HepG2 (cell line): ENCODE results near the gene RPL3. TPM values are rescaled to one million over a fixed set of nuclear protein-coding genes. Genes with fewer than 3 reads are reported as not detected.

Experiments used
- ATAC-seq: fragments of 200-7000 bp; cut with Tn5 transposase; 3 replicates; pipeline ENCODE4 v1.9.1; 2020; ENCODE audit warnings: mild to moderate bottlenecking, moderate library complexity
- BruUV-seq: library from RNA; stranded (reverse); fragments of 400-500 nt; replicated peaks from 2 replicates; lab custom pipeline; 2021; lab: Mats Ljungman, UMichigan
- CTCF ChIA-PET: fragments of 300-600 bp; formaldehyde crosslinking; extraction: SDS; loops from one replicate; lab custom pipeline; 2021; ENCODE audit warnings: low total read pairs, inconsistent platforms, low intra/inter-chr PET ratio; lab: Yijun Ruan, JAX
- POLR2A ChIA-PET: fragments of 350-600 bp; sonication (Branson Sonifier 250); formaldehyde crosslinking; loops from one replicate; lab custom pipeline; 2020; ENCODE audit warnings: antibody characterized with exemption, inconsistent platforms; lab: Yijun Ruan, JAX
- DNase-seq: peaks from one replicate; pipeline ENCODE4 v3.0.0-alpha.2; 2015; ENCODE audit warnings: low spot score
- FAIRE-seq: peaks from 3 replicates; lab custom pipeline; 2011; peaks lifted over from hg19 to GRCh38; lab: Jason Lieb, UNC
- H2AFZ ChIP-seq: one replicate; pipeline ENCODE4 v1.6.1; 2011; ENCODE audit warnings: low read length, inconsistent platforms
- H3K27ac ChIP-seq: fragments of 300-600 bp; 3 replicates; pipeline ENCODE4 v1.8.0; 2011; ENCODE audit warnings: mixed run types, mild to moderate bottlenecking, mixed read lengths, low read length, inconsistent platforms; ENCODE audit not compliant: insufficient read depth; ENCODE audit errors: extremely low read length
- H3K27me3 ChIP-seq, 2 experiments: fragments of 200-600 bp in 1 of 2; 2 replicates in 1 of 2; 3 replicates in 1 of 2; pipeline versions ENCODE4 v1.6.0 to v1.8.0; 2011; ENCODE audit warnings: low read length in 2 of 2, mild to moderate bottlenecking in 2 of 2, moderate library complexity in 2 of 2, inconsistent platforms in 1 of 2; ENCODE audit not compliant: insufficient read depth in 2 of 2, control insufficient read depth in 1 of 2
- H3K36me3 ChIP-seq, 2 experiments: fragments of 200-600 bp in 1 of 2; replicated peaks in 1 of 2; 2 replicates in 1 of 2; 3 replicates in 1 of 2; pipeline versions ENCODE4 v1.5.1 to v1.8.0; 2011; ENCODE audit warnings: low read length in 2 of 2, inconsistent platforms in 1 of 2; ENCODE audit not compliant: insufficient read depth in 2 of 2, control insufficient read depth in 1 of 2
- H3K4me1 ChIP-seq: 2 replicates; pipeline ENCODE4 v1.5.1; 2012; ENCODE audit warnings: low read length, inconsistent platforms; ENCODE audit not compliant: insufficient read depth
- H3K4me2 ChIP-seq: 2 replicates; pipeline ENCODE4 v1.6.0; 2011; ENCODE audit warnings: low read depth, low read length, inconsistent platforms
- H3K4me3 ChIP-seq, 3 experiments: fragments of 200-600 bp in 1 of 3; sonication (generic), shearing (Covaris generic) in 1 of 3; replicated peaks in 1 of 3; 2 replicates each; pipeline ENCODE4 v1.5.1; 2011 to 2016; ENCODE audit warnings: low read length in 3 of 3, inconsistent platforms in 2 of 3, low read depth in 2 of 3, mild to moderate bottlenecking in 2 of 3, control low read depth in 1 of 3, mixed read lengths in 1 of 3; ENCODE audit not compliant: insufficient read depth in 1 of 3
- H3K79me2 ChIP-seq: one replicate; pipeline ENCODE4 v1.6.1; 2011; ENCODE audit warnings: low read length, inconsistent platforms; ENCODE audit not compliant: insufficient read depth
- H3K9ac ChIP-seq: 2 replicates; pipeline ENCODE4 v1.6.0; 2011; ENCODE audit warnings: mild to moderate bottlenecking, low read depth, low read length, inconsistent platforms; ENCODE audit not compliant: insufficient read depth
- H3K9me3 ChIP-seq: 2 replicates; pipeline ENCODE4 v1.5.1; 2012; ENCODE audit warnings: mild to moderate bottlenecking, low read length
- H4K20me1 ChIP-seq: 2 replicates; pipeline ENCODE4 v1.6.0; 2011; ENCODE audit warnings: inconsistent platforms, mild to moderate bottlenecking, low read length, moderate library complexity; ENCODE audit not compliant: insufficient read depth
- ATM ChIP-seq: fragments of 450-650 bp; IDR thresholded peaks from 2 replicates; pipeline ENCODE4 v1.7.1; 2017; ENCODE audit warnings: mild to moderate bottlenecking, borderline replicate concordance
- CREBL2 ChIP-seq: sonication (generic); formaldehyde crosslinking; IDR thresholded peaks from 2 replicates; pipeline ENCODE4 v1.8.1; 2023; ENCODE audit warnings: missing genetic modification reagents, mild to moderate bottlenecking, borderline replicate concordance
- E2F1 ChIP-seq: sonication (generic); formaldehyde crosslinking; IDR thresholded peaks from 2 replicates; pipeline ENCODE4 v1.5.0; 2020; ENCODE audit warnings: missing genetic modification reagents
- ELF3 ChIP-seq: IDR thresholded peaks from 2 replicates; pipeline ENCODE4 v1.6.1; 2016; ENCODE audit warnings: missing genetic modification reagents, missing compliant biosample characterization
- JDP2 ChIP-seq: sonication (generic); formaldehyde crosslinking; IDR thresholded peaks from 2 replicates; pipeline ENCODE4 v1.8.1; 2022; ENCODE audit warnings: missing genetic modification reagents, borderline replicate concordance
- KDM6A ChIP-seq: IDR thresholded peaks from 2 replicates; pipeline ENCODE4 v1.6.1; 2016; ENCODE audit warnings: low read depth
- POLR2G ChIP-seq: fragments of 200-400 bp; formaldehyde crosslinking; IDR thresholded peaks from 2 replicates; pipeline ENCODE4 v1.6.1; 2018; ENCODE audit warnings: mild to moderate bottlenecking, low read depth, low read length, moderate library complexity
- RAD21 ChIP-seq: fragments of 450-650 bp; formaldehyde crosslinking; IDR thresholded peaks from 2 replicates; pipeline ENCODE4 v1.5.0; 2020; ENCODE audit warnings: mild to moderate bottlenecking
- RARA ChIP-seq: IDR thresholded peaks from 2 replicates; pipeline ENCODE4 v1.6.1; 2016; ENCODE audit warnings: missing genetic modification reagents, missing compliant biosample characterization
- RBFOX2 ChIP-seq: fragments of 200-400 bp; formaldehyde crosslinking; IDR thresholded peaks from 2 replicates; pipeline ENCODE4 v1.6.1; 2017; ENCODE audit warnings: low read depth, mild to moderate bottlenecking, low read length
- SIN3B ChIP-seq: fragments of 150-350 bp; IDR thresholded peaks from 2 replicates; pipeline ENCODE4 v1.6.1; 2014; ENCODE audit warnings: low read length
- SRSF4 ChIP-seq: fragments of 200-400 bp; formaldehyde crosslinking; IDR thresholded peaks from one replicate; pipeline ENCODE4 v1.6.1; 2018; ENCODE audit warnings: mild to moderate bottlenecking, low read depth, low read length, moderate library complexity; ENCODE audit not compliant: poor library complexity, severe bottlenecking
- SRSF9 ChIP-seq: fragments of 200-400 bp; formaldehyde crosslinking; IDR thresholded peaks from 2 replicates; pipeline ENCODE4 v1.6.1; 2018; ENCODE audit warnings: borderline replicate concordance, mild to moderate bottlenecking, low read depth, low read length; ENCODE audit not compliant: insufficient read depth, poor library complexity, severe bottlenecking
- TEAD3 ChIP-seq: optimal IDR thresholded peaks from 2 replicates; pipeline ENCODE3; 2016; ENCODE audit warnings: borderline replicate concordance
- ZMAT3 ChIP-seq: sonication (generic); formaldehyde crosslinking; conservative IDR thresholded peaks from 2 replicates; pipeline ENCODE4 v1.7.0; 2021; ENCODE audit warnings: missing genetic modification reagents
- ZNF143 ChIP-seq: sonication (generic); formaldehyde crosslinking; IDR thresholded peaks from 2 replicates; pipeline ENCODE4 v1.4.0; 2020; ENCODE audit warnings: missing genetic modification reagents
- ZNF232 ChIP-seq: sonication (generic); formaldehyde crosslinking; IDR thresholded peaks from 2 replicates; pipeline ENCODE4 v1.4.0; 2020; ENCODE audit warnings: missing genetic modification reagents, borderline replicate concordance
- ZNF263 ChIP-seq: sonication (generic); formaldehyde crosslinking; IDR thresholded peaks from 2 replicates; pipeline ENCODE4 v1.4.0; 2020; ENCODE audit warnings: missing genetic modification reagents
- ZNF431 ChIP-seq: sonication (generic); formaldehyde crosslinking; IDR thresholded peaks from 2 replicates; pipeline ENCODE4 v1.9.0; 2022; ENCODE audit warnings: missing genetic modification reagents, low read depth, mild to moderate bottlenecking, borderline replicate concordance
- ZNF432 ChIP-seq: sonication (generic); formaldehyde crosslinking; IDR thresholded peaks from 2 replicates; pipeline ENCODE4 v1.5.0; 2020; ENCODE audit warnings: missing genetic modification reagents, mild to moderate bottlenecking, borderline replicate concordance
- ZNF569 ChIP-seq: sonication (generic); formaldehyde crosslinking; IDR thresholded peaks from 2 replicates; pipeline ENCODE4 v1.5.0; 2020; ENCODE audit warnings: mild to moderate bottlenecking, missing genetic modification reagents, moderate library complexity, borderline replicate concordance
- ZNF652 ChIP-seq: IDR thresholded peaks from 2 replicates; pipeline ENCODE4 v1.6.1; 2016; ENCODE audit warnings: low read depth, borderline replicate concordance
- ZNF839 ChIP-seq: sonication (generic); formaldehyde crosslinking; IDR thresholded peaks from 2 replicates; pipeline ENCODE4 v1.4.0; 2020; ENCODE audit warnings: missing genetic modification reagents, mild to moderate bottlenecking, borderline replicate concordance
- ZNF878 ChIP-seq: sonication (generic); formaldehyde crosslinking; IDR thresholded peaks from 2 replicates; pipeline ENCODE4 v1.8.1; 2023; ENCODE audit warnings: mild to moderate bottlenecking, missing genetic modification reagents, moderate library complexity
- WGBS: methylation state at CpG from one replicate; pipeline ENCODE4 v1.1.6; 2017; ENCODE audit warnings: low lambda C conversion rate; 5-methylcytosine and 5-hydroxymethylcytosine counted together
- in situ Hi-C: cut with HindIII; loops from 2 replicates; pipeline ENCODE4 v1.10.0; 2017; ENCODE audit warnings: low pct_unique_long_range_greater_than_20kb; ENCODE audit not compliant: extremely low pct_ligation_motif_present
- intact Hi-C: fragments of 100-400 bp; cut with micrococcal nuclease; formaldehyde crosslinking; loops from one replicate; pipeline ENCODE4 v1.10.0; 2022; ENCODE audit not compliant: unreplicated experiment
- polyA plus RNA-seq, 8 experiments: library from polyadenylated mRNA; depleted of rRNA in 3 of 8; stranded (reverse) in 7 of 8; unstranded in 1 of 8; fragments of >200 nt; fragmentation: Illumina TruSeq in 4 of 8; extraction: Trizol in 4 of 8; gene quantifications; 2 replicates each; pipeline versions ENCODE4 v1.2.1 to v1.2.3, GENCODE V29; 2011 to 2016; ENCODE audit warnings: low read depth in 4 of 8, missing spikeins in 1 of 8, mixed read lengths in 1 of 8; ENCODE audit not compliant: insufficient read depth in 1 of 8
- total RNA-seq, 5 experiments: library from RNA; depleted of rRNA; stranded (reverse); fragments of >200 nt; fragmentation: Illumina TruSeq; extraction: Trizol; gene quantifications; 2 replicates each; pipeline ENCODE4 v1.2.3, GENCODE V29; 2016; ENCODE audit warnings: low read depth in 1 of 5

The RPL3 gene
- total and polyA plus RNA-seq, 2 of the 13 experiments (the other 11 are each of a cell fraction or from before 2014, with no cell fraction given), result 1,051 to 3,279 TPM

- TF ChIP-seq ZNF432 (CRISPR knock-in tag), result no peak
- 0 out of 2 replicates have a peak, but pooled peaks have one; percentile 37 for TF ChIP-seq ZMAT3 (CRISPR knock-in tag)
- peak; percentile 58 for TF ChIP-seq RAD21
- TF ChIP-seq ZNF143 (CRISPR knock-in tag), result peak; percentile 58; the same call in 1 of the 2 replicates
- no peak for TF ChIP-seq ZNF232 (CRISPR knock-in tag)
- no peak for TF ChIP-seq ZNF431 (CRISPR knock-in tag)
- TF ChIP-seq CREBL2 (CRISPR knock-in tag), result no peak
- peak; percentile 52; the same call in 1 of the 2 replicates for TF ChIP-seq RBFOX2
- TF ChIP-seq SRSF9, result no peak
- TF ChIP-seq E2F1 (CRISPR knock-in tag), result no peak
- peak; percentile 35; the same call in 1 of the 2 replicates for TF ChIP-seq ELF3 (CRISPR knock-in tag)
- no peak for TF ChIP-seq ZNF263
These were observed 2.9 kb downstream of the RPL3 start (continued) for GRCh38 chr22:39316440-39317083.

GRCh38 chr22:39315389-39315788 is 4.0 kb downstream of the RPL3 start:
- CTCF ChIA-PET, result no interaction called here
- H3K36me3 ChIP-seq, result peaks cover 44 to 68% of the 10 kb centered on the region in 2 experiments
- H3K27me3 ChIP-seq, result no peaks in the 10 kb centered on the region; a peak in 1 of 5 replicates
- H2AFZ ChIP-seq, result no peak overlapping the region
- no TSS peak for BruUV-seq
- POLR2A ChIA-PET, result interaction anchor here (1.6 to 5.2 kb wide), 2 partner anchors 12 to 15 kb away, joined by 5 to 55 read pairs; no protein-coding TSS in a partner anchor
- WGBS, result 94% methylated on average over 8 of the region's 13 CpGs
- peak overlapping the region; percentile 46 for H3K9ac ChIP-seq
- DNase-seq (no peak), FAIRE-seq (no peak), ATAC-seq (no peak)
- H3K4me1 ChIP-seq, result peaks cover 52% of the 10 kb centered on the region
- H3K4me2 ChIP-seq, result peak overlapping the region; percentile 94
- in situ Hi-C loops (no loop called here), intact Hi-C loops (loop anchor here (5.0 kb wide), 1 partner anchor 73 kb away; the partner anchor contains the start of gene PDGFB)
- H3K79me2 ChIP-seq, result peaks cover 46% of the 10 kb centered on the region
- H3K27ac ChIP-seq, result peak overlapping the region; percentile 36
- H4K20me1 ChIP-seq, result peaks cover 72% of the 10 kb centered on the region
- no peaks in the 10 kb centered on the region for H3K9me3 ChIP-seq
- peak overlapping the region in 1 of 3 experiments; percentile 20; a peak in 1 of 6 replicates for H3K4me3 ChIP-seq
- TF ChIP-seq ZNF839 (CRISPR knock-in tag) (no peak), TEAD3 (no peak), SIN3B (no peak), JDP2 (CRISPR knock-in tag) (no peak), SRSF4 (no peak), RARA (CRISPR knock-in tag) (no peak), ZNF878 (CRISPR knock-in tag) (no peak), ZNF652 (CRISPR knock-in tag) (no peak), POLR2G (peak; percentile 47; the same call in 1 of the 2 replicates), ZNF569 (CRISPR knock-in tag) (no peak), KDM6A (no peak), ATM (no peak)
